Neural cell (in vitro differentiated cells): Measurements from ENCODE around the gene KRTAP4-8. TPM values are rescaled to one million over a fixed set of nuclear protein-coding genes. Genes with fewer than 3 reads are reported as not detected.
"Not testable (repeated sequence)": the region's sequence is repeated elsewhere in the genome, so short reads cannot be mapped to it uniquely, and the experiment has no call there.

ENCODE experiments used
- H2AFZ ChIP-seq: fragments of 200-600, 300-800 bp; sonication (generic), shearing (Covaris generic); 2 replicates; pipeline ENCODE4 v1.6.0; 2014; ENCODE audit warnings: low read depth, mild to moderate bottlenecking, antibody characterized with exemption, low read length, moderate library complexity
- H3F3A ChIP-seq: fragments of 200-600 bp; shearing (Covaris generic); 2 replicates; pipeline ENCODE4 v1.6.1; 2016; ENCODE audit warnings: mild to moderate bottlenecking, moderate library complexity, mixed read lengths, antibody characterized with exemption, low read length; ENCODE audit not compliant: insufficient read depth, poor library complexity, severe bottlenecking
- H3K27ac ChIP-seq: fragments of 200-600, 300-800 bp; sonication (generic), shearing (Covaris generic); 2 replicates; pipeline ENCODE4 v1.5.1; 2014; ENCODE audit warnings: mild to moderate bottlenecking, low read length, moderate library complexity
- H3K27me3 ChIP-seq: fragments of 300-800, 200-600 bp; sonication (generic), shearing (Covaris generic); 2 replicates; pipeline ENCODE4 v1.6.0; 2014; ENCODE audit warnings: mild to moderate bottlenecking, low read depth, low read length, moderate library complexity; ENCODE audit not compliant: insufficient read depth
- H3K36me3 ChIP-seq: fragments of 300-800, 200-600 bp; sonication (generic), shearing (Covaris generic); 2 replicates; pipeline ENCODE4 v1.5.1; 2014; ENCODE audit warnings: mild to moderate bottlenecking, antibody characterized with exemption, low read length, moderate library complexity; ENCODE audit not compliant: insufficient read depth
- H3K4me2 ChIP-seq: fragments of 300-800, 200-600 bp; sonication (generic), shearing (Covaris generic); 2 replicates; pipeline ENCODE4 v1.6.0; 2014; ENCODE audit warnings: mild to moderate bottlenecking, low read length
- H3K4me3 ChIP-seq: fragments of 300-800, 200-600 bp; sonication (generic), shearing (Covaris generic); 2 replicates; pipeline ENCODE4 v1.5.1; 2014; ENCODE audit warnings: mild to moderate bottlenecking, low read length, moderate library complexity
- H3K79me2 ChIP-seq: fragments of 200-600 bp; shearing (Covaris generic); replicated peaks from 2 replicates; pipeline ENCODE4 v1.6.0; 2014; ENCODE audit warnings: mild to moderate bottlenecking, low read length, moderate library complexity; ENCODE audit not compliant: insufficient read depth
- H3K9ac ChIP-seq: fragments of 300-800, 200-600 bp; sonication (generic), shearing (Covaris generic); 2 replicates; pipeline ENCODE4 v1.6.1; 2016; ENCODE audit warnings: mild to moderate bottlenecking, low read length, mixed read lengths
- H3K9me2 ChIP-seq: fragments of 200-600 bp; shearing (Covaris generic); 2 replicates; pipeline ENCODE4 v1.6.1; 2016; ENCODE audit warnings: mild to moderate bottlenecking, low read length, mixed read lengths; ENCODE audit not compliant: insufficient read depth
- H3K9me3 ChIP-seq: fragments of 200-600, 300-800 bp; sonication (generic), shearing (Covaris generic); 2 replicates; pipeline ENCODE4 v1.6.1; 2016; ENCODE audit warnings: mild to moderate bottlenecking, mixed run types, low read length, moderate library complexity, mixed read lengths
- H4K20me1 ChIP-seq: fragments of 200-600 bp; shearing (Covaris generic); 2 replicates; pipeline ENCODE4 v1.6.1; 2016; ENCODE audit warnings: mild to moderate bottlenecking, mixed run types; ENCODE audit not compliant: insufficient read depth
- EP300 ChIP-seq: fragments of 450-650 bp; conservative IDR thresholded peaks from 2 replicates; pipeline ENCODE4 v1.6.1; 2014; ENCODE audit warnings: antibody characterized with exemption, mild to moderate bottlenecking, moderate library complexity; ENCODE audit not compliant: poor library complexity, severe bottlenecking
- EZH2 ChIP-seq: fragments of 200-600, 300-800 bp; shearing (Covaris generic), sonication (generic); IDR thresholded peaks from 2 replicates; pipeline ENCODE4 v1.6.1; 2014; ENCODE audit warnings: antibody characterized with exemption, low read length, borderline replicate concordance, mild to moderate bottlenecking; ENCODE audit not compliant: insufficient read depth, poor library complexity, severe bottlenecking
- MXI1 ChIP-seq: fragments of 450-650 bp; conservative IDR thresholded peaks from 2 replicates; pipeline ENCODE4 v1.6.1; 2014; ENCODE audit warnings: antibody characterized with exemption, mild to moderate bottlenecking; ENCODE audit not compliant: poor library complexity, severe bottlenecking
- POLR2AphosphoS5 ChIP-seq: IDR thresholded peaks from 2 replicates; pipeline ENCODE4 v1.6.1; 2012
- RAD21 ChIP-seq: fragments of 450-650 bp; conservative IDR thresholded peaks from 2 replicates; pipeline ENCODE4 v1.6.1; 2014; ENCODE audit warnings: antibody characterized with exemption, mild to moderate bottlenecking, moderate library complexity
- SMC3 ChIP-seq: fragments of 450-650 bp; conservative IDR thresholded peaks from 2 replicates; pipeline ENCODE4 v1.6.1; 2014; ENCODE audit warnings: antibody characterized with exemption, mild to moderate bottlenecking, moderate library complexity; ENCODE audit not compliant: poor library complexity
- TAF1 ChIP-seq: IDR thresholded peaks from 2 replicates; pipeline ENCODE4 v1.6.1; 2012; ENCODE audit warnings: low read depth
- polyA plus RNA-seq: library from polyadenylated mRNA; depleted of rRNA; stranded (reverse); fragments of >200 nt; gene quantifications from 2 replicates; pipeline ENCODE4 v1.2.3, GENCODE V29; 2014
- TF ChIP-seq, protein P1 (sequence below): fragments of 450-650 bp; IDR thresholded peaks from 2 replicates; pipeline ENCODE4 v1.5.1; 2014; ENCODE audit warnings: antibody characterized with exemption, mild to moderate bottlenecking, moderate library complexity; ENCODE audit not compliant: poor library complexity, severe bottlenecking
- TF ChIP-seq, protein P2 (sequence below): IDR thresholded peaks from 2 replicates; pipeline ENCODE4 v1.6.1; 2012; ENCODE audit warnings: borderline replicate concordance

Gene KRTAP4-8
- polyA plus RNA-seq, 1 donor from 2014 or later = not detected

DNA sequence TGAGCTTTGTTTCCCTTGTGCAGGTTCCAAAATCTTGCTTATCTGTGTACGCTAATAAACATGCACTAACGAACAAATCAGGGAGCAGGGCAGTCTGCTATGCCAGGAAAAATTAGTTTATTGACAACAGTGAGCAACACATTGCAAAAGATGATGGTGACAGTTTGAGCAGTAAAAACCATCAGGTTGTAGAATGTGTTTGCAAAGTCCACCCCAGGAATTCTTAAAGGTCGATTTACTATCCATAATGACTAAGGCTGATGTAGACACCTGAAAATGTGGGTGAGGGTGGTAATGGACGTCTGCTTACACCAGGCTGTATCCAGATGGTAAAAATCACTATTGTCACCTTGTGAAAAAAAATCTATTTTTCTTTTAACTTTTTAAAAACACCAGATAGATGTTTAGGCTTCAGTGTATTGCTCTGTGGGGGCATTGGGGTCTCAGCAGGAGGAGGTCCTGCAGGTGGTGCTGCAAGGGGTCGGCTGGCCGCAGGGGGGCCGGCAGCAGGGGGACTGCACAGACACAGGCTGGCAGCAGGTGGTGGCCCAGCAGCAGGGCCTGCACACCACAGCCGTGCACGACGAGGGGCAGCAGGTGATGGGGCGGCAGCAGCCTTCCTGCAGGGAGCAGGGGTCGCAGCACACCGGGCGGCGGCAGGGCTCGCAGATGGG lies 32.8 kb downstream of the KRTAP4-8 start:
- H2AFZ ChIP-seq, H3K79me2 ChIP-seq, H3K9me2 ChIP-seq, H3K27ac ChIP-seq, H3K4me3 ChIP-seq, H3K27me3 ChIP-seq, H3K9me3 ChIP-seq, H3K4me2 ChIP-seq, H3K36me3 ChIP-seq, H3K9ac ChIP-seq, H4K20me1 ChIP-seq, H3F3A ChIP-seq: not testable (repeated sequence)

DNA sequence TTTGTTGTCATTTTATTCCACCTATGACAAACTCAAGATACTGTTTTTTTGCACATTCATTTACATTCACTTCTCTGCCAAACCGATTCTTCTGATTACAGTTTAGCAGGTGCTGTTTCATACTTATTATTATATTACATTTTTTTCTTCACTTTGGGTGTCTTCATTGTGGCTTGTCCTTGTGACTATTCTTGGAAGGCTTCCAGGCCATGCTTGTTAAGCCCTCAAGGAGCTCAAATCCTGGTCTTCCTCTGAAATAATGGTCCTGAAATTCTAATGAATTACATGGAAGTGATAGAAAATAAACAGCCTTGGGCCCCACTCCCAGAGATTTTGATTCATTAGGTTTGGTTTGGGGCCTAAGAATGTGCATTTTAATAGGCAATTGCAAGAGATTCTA lies 33.6 kb downstream of the KRTAP4-8 start:
- Histone ChIP-seq H4K20me1 (no peaks in the 10 kb centered on the region), H3K4me3 (no peak overlapping the region), H3K27ac (no peak overlapping the region), H3F3A (no peaks in the 10 kb centered on the region), H3K9me3 (no peaks in the 10 kb centered on the region), H3K27me3 (no peaks in the 10 kb centered on the region), H3K36me3 (no peaks in the 10 kb centered on the region), H3K9ac (no peak overlapping the region), H3K79me2 (no peaks in the 10 kb centered on the region), H3K4me2 (no peak overlapping the region), H3K9me2 (no peaks in the 10 kb centered on the region), H2AFZ (no peak overlapping the region)
- TF ChIP-seq EP300 (no peak), MXI1 (no peak), EZH2 (no peak), RAD21 (no peak), SMC3 (no peak), POLR2AphosphoS5 (no peak), TAF1 (no peak)
- TF ChIP-seq, protein P1, sequence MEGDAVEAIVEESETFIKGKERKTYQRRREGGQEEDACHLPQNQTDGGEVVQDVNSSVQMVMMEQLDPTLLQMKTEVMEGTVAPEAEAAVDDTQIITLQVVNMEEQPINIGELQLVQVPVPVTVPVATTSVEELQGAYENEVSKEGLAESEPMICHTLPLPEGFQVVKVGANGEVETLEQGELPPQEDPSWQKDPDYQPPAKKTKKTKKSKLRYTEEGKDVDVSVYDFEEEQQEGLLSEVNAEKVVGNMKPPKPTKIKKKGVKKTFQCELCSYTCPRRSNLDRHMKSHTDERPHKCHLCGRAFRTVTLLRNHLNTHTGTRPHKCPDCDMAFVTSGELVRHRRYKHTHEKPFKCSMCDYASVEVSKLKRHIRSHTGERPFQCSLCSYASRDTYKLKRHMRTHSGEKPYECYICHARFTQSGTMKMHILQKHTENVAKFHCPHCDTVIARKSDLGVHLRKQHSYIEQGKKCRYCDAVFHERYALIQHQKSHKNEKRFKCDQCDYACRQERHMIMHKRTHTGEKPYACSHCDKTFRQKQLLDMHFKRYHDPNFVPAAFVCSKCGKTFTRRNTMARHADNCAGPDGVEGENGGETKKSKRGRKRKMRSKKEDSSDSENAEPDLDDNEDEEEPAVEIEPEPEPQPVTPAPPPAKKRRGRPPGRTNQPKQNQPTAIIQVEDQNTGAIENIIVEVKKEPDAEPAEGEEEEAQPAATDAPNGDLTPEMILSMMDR = no peak
- TF ChIP-seq, protein P2, sequence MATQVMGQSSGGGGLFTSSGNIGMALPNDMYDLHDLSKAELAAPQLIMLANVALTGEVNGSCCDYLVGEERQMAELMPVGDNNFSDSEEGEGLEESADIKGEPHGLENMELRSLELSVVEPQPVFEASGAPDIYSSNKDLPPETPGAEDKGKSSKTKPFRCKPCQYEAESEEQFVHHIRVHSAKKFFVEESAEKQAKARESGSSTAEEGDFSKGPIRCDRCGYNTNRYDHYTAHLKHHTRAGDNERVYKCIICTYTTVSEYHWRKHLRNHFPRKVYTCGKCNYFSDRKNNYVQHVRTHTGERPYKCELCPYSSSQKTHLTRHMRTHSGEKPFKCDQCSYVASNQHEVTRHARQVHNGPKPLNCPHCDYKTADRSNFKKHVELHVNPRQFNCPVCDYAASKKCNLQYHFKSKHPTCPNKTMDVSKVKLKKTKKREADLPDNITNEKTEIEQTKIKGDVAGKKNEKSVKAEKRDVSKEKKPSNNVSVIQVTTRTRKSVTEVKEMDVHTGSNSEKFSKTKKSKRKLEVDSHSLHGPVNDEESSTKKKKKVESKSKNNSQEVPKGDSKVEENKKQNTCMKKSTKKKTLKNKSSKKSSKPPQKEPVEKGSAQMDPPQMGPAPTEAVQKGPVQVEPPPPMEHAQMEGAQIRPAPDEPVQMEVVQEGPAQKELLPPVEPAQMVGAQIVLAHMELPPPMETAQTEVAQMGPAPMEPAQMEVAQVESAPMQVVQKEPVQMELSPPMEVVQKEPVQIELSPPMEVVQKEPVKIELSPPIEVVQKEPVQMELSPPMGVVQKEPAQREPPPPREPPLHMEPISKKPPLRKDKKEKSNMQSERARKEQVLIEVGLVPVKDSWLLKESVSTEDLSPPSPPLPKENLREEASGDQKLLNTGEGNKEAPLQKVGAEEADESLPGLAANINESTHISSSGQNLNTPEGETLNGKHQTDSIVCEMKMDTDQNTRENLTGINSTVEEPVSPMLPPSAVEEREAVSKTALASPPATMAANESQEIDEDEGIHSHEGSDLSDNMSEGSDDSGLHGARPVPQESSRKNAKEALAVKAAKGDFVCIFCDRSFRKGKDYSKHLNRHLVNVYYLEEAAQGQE = no peak

DNA sequence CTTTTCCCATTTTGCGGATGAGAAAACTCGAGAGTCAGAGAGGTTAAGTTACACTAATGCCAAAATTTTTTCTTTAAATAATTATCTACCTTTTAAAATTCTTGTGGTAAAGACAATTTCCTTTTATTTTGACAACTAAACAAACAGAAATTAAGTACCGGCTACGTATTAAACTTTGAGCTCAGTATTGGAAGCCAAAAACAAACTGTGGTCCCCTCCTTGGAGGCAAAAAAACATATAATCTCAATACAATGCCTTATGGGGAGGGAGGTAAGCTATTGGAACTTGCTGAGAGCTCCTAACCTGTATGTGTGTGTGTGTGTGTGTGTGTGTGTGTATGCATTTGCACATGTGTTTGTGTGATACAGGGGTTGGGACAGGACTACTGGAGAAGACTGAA lies 34.5 kb downstream of the KRTAP4-8 start:
- Histone ChIP-seq H2AFZ (no peak overlapping the region), H4K20me1 (no peaks in the 10 kb centered on the region), H3K27me3 (no peaks in the 10 kb centered on the region), H3K36me3 (no peaks in the 10 kb centered on the region), H3K9me2 (no peaks in the 10 kb centered on the region), H3K27ac (no peak overlapping the region), H3K4me2 (no peak overlapping the region), H3K79me2 (no peaks in the 10 kb centered on the region), H3K9me3 (no peaks in the 10 kb centered on the region), H3K9ac (no peak overlapping the region), H3F3A (no peaks in the 10 kb centered on the region), H3K4me3 (no peak overlapping the region)
- TF ChIP-seq, protein P2 = no peak
- TF ChIP-seq POLR2AphosphoS5 (no peak), EZH2 (no peak), RAD21 (no peak), SMC3 (no peak), EP300 (no peak), TAF1 (no peak), MXI1 (no peak)
- TF ChIP-seq, protein P1 = no peak
